ENCODE measurements around the gene IWS1.

The IWS1 gene

GRCh38 chr2:127486247-127487058 lies 39.8 kb downstream of the IWS1 start:
- DNase-seq, result no peak

GRCh38 chr2:127485694-127486071 lies 40.6 kb downstream of the IWS1 start:
- no peak for DNase-seq

DNA sequence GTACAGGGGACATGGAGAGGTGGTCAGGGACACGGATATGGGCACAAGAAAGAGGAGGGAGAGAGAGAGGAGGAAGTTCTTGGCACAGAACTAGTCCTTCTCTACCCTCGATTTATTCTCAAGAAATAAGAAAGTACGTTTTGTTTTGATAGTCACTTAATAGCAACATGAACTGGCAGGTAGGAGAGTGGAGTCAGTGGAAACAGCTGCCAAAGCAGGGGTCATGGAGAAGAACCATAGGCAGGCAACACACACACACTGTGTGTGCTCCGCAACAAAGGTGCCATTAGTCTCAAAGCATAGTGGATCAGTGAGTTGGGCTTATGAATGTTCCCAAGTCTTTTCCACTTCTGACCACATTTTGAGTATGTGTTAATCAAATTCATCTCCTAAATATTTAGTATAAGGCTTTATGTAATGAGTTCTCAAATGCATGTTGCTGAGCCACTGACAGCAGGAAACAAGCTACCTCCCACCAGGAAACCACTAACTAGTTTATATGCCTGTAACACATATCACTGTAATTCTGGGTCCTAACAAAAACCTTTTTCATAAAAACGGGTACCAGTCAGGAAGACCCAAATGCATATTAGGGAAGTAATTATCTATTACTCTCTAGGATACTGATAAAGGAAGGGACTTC lies 41.1 kb downstream of the IWS1 start:
- no peak for DNase-seq

DNA sequence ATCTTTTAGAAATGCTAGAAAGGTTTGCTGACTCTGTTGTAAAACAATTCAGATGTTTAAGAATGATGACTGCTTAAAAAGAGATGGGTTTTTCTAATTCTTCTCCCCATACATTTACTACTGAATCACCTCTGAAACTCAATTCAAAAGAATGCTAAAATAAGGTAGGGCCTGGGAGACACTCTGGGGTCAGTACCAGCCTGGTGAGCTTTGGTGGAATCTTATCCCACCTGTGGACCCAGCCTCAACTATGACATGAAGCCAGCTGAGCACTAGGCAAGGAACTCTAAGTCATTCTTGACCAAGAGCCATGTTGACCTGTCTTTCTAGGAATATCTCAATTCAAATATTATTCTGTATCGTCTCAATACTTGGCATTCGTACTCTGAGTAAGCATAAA lies 44.3 kb downstream of the IWS1 start:
- no peak for DNase-seq

DNA sequence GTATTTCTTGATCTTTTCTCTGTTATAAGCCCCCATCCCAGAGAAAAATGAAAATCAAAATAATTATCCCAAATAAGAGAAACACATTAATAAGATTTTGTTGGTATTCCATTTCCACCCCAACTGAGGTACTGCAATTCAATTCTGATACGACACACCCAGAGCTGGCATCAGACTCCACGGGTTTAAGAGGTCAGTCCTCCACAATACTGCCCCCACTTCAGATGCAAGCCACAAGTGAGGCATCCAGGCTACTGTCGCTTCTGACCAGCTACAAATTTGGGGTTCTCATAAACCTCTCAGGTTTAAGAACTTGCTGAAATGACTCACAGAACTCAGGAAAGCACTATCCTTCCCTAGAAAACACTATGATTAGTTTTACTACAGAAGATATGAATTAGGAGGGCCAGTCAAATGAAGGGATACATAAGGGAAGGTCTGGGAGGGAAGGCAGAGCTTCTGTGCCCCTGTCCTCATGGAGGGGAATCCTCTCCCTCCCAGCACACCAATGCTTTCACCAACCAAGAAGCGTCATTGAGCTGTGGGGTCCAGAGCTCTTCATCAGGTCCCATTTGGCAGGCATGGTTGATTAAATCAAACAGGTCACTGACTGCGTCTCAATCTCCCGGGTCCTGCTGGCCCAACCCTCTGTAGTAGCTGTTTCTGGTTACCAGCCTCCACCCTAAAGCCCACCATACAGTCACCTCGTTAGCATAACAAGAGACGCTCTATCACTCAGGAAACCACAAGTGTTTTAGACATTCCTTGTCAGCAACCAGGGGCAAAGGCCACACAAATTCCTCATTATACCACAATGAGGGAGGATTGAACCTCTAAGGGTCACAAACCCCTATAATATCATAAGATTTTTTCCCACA lies 46.2 kb downstream of the IWS1 start:
- DNase-seq, result no peak

DNA sequence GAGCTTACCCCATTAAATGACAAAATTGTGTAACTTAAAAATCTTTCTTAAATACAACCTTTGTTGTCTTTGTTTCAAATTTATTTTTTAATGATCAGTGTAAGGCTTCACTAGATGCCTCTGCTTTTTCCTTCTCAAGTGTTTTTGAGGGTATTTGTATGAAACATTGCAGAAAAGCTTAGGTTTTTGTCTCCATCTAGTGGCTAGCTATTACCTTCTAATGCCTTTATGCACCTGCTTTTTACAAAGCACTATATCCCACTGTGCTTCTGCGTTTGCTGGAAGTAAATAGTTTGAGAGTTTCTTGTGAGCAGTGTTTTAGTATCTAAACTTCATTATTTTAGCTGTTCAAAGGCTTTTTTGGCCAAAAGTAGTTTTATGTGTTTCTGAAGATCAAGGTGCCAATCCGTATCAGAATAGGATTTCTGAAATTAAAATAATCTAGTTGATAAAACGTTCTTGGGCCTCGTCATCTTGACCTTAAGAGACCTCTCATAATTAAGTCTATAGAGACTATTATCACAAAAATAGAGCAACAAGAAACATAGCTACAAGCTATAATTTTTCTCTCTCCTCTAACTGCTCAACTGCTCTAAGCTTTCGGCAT lies 47.0 kb downstream of the IWS1 start:
- DNase-seq, result peak; percentile 34

DNA sequence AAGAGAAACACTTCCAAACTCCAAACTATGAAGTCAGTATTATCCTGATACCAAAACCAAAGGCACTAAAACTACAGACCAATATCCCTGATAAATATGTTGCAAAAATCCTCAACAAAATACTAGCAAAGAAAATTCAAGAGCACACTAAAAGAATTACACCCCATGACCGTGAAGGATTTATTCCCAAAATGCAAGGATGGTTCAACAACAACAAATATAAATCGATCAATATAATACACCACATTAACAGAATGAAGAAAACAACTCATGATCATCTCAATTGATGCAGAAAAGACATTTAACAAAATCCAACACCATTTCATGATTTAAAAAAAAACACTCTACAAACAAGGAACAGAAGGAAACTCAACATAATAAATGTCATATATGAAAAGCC lies 50.5 kb downstream of the IWS1 start:
- no peak for DNase-seq

DNA sequence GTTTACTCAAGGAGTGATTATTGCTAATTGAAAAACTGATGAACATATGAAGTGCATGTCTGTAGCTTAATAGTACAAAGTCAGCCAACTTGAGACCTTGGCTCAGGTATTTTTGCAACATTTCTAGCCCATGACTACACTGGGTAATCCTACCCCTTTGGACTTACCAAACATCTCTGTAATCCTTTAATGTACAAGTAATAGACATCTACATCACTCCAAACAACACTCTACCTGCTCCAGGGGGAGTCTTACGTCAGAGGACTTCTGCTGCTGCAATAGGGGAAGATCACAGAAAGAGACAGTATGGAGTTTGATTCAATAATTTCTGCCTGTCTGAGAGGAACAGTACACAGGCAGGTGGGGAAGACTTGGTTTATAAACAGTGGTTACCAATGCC lies 54.0 kb downstream of the IWS1 start:
- no peak for DNase-seq

DNA sequence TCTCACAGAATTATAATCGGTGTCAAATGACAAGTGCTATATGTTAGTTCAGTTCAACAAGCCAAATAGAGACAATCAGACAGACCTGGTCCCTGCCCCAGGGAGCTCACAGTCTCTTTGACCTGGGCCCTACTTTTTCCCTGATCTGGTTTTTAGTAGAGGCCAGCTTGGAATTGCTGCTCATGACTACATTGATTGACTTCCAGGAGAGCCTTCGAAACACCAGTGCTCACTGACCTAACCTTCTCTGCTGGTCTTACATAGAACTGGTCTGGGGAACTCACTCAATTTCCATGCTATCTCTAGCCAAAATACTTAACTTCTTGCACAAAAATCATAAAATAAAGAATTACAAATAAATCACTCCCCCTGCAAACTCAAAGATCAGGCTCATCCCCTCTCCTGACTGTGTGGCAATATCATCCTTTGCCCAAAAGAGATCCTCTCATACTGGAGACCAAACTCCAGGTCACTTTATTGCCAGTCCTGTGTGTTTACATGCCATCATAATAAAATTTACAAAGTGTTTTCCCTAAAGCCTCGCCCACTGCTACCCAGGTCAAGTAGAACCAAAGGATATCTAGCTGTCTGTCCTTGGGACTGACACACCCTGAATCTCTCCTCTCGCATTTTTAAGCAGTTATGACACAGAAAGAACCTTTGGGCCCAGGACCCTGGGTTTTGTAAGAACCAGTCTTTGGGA lies 54.9 kb downstream of the IWS1 start:
- DNase-seq, result no peak

- DNase-seq, result no peak
Observed at GRCh38 chr2:127469974-127470373, 56.3 kb downstream of the IWS1 start.

DNA sequence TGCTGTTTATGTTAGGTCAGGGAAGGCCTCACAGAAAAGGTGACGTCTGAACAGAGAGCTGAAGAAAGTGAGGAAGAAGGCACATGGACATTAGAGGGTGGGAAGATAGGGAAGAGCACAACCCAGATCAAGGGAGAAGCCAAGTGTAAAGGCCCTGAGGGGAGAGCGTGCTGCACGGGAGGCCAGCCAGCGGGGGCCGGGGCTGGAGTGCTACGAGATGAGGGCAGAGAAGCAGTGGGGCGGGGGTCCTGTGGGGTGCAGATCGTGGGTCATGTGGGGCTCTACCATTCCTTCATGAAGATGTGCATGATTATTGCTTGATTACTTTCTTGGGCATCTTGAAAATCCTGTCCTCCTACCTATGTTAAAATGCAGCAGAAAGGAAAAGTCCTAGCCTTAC lies 57.2 kb downstream of the IWS1 start:
- DNase-seq, result no peak

DNA sequence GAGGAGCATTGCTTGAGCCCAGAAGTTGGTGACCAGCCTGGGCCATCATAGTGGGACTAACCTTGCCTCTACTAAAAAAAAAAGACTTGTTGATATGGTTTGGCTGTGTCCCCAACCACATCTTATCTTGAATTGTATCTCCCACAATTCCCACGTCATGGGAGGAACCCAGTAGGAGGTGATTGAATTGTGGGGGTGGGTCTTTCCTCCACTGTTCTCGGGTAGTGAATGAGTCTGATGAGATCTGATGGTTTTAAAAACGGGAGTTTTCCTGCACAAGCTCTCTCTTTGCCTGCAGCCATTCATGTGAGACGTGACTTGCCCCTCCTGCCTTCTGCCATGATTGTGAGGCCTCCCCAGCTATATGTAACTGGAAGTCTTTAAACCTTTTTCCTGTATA lies 61.0 kb downstream of the IWS1 start:
- no peak for DNase-seq

DNA sequence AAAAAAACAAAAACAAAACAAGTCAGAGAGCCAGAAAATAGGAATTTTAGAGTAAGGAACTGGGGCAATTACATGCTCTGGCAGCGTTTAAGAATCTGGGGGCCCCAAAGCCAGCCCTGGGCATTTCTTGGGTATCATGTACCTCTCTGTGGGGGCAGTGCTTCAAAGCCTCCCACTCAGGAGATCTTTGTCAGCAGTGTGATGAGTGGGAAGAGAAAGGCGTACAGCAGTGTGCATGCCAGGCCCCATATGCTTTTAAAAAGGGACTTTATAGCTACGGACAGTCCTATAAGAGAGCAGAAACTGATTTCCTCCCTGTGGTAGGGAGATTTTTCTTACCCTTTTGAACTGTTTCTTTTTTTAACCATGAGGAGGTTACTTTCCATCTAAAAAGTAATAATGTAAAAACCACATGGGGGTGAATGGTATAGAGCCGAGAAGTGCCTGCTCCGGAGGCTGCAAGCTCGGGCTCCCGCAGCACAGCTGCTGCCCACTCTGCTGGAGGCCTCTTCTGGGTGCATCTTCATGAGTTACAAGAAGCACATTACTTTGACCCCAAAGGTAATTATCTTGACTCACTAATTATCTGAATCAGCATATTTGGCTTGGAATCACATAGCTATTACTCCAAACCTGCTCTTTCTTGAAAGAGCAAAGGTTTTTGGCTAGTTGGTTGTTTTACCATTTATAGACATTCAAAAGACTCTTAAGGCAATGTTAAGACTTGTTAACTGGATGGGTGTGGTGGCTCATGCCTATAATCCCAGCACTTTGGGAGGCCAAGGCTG lies 61.6 kb downstream of the IWS1 start:
- DNase-seq, result no peak

DNA sequence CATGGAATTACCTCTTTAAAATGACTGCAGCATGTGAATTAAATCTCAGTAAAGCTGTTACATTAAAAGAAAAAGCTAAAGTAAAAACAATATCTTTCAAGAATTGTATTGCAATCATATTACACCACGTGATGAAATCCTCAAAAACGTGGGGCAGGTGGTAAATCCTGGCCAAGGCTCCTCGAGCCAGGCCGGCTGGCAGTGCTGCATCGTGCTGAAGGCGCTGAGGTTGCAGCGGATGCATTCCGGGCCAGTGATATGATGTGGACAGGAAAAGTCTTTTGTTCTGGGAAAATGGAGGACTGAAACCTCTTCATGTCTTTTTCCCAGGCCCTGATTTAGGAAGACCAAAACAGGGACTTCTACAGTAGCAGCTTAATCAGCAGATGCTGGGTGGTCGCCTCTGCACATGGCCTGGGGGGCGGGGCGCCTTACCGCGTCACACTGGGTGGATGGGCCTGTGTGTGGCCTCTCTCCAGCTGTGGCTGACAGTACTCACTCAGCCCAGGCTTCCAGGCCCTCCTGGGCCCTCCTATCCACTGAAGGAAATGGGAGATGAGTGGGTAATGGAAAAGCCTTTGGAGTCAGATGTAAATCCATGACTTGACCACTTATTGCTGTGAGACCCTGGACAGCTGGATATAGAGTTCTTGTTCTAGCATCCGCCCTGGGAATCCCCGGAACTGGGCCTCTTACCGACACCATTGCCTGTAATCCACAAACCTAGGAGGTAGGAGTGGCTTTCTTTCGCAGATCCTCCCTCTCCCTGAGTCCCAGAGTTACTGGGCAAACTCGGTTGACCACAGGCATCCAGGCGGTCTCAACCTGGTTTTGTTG lies 62.9 kb downstream of the IWS1 start:
- DNase-seq, result no peak

DNA sequence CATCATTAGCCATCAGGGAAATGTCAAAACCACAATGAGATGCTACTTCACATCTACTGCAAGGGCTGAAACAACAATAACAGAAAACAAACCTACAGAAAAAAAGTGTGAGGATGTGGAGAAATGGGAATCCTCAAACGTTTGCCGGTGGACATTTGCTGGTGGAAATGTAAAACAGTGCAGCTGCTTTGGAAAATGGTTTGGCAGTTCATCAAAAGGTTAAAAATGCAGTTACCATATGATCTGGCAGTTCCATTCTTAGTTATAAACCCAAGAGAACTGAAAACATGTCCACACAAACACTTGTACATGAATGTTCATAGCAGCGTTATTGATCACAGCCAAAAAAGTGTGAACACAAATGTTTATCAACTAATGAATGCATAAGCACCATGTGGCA lies 63.8 kb downstream of the IWS1 start:
- DNase-seq, result no peak

DNA sequence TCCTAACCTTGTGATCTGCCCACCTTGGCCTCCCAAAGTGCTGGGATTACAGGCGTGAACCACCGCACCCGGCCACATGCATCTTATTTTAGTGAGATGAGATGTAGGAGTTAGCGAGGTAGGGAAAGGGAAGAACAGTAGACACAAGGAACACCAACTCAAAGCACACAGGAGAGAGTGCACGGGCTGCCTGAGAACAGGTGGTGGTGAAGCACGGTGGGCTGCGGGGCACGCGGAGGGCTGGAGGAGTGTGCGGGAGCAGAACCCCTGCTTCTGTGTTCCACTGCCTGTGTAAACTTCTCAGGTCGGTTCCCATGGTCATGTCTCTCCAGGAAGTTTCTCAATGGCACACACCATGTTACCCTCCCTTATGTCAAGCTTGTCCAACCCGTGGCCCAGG lies 69.3 kb downstream of the IWS1 start:
- DNase-seq, result no peak

DNA sequence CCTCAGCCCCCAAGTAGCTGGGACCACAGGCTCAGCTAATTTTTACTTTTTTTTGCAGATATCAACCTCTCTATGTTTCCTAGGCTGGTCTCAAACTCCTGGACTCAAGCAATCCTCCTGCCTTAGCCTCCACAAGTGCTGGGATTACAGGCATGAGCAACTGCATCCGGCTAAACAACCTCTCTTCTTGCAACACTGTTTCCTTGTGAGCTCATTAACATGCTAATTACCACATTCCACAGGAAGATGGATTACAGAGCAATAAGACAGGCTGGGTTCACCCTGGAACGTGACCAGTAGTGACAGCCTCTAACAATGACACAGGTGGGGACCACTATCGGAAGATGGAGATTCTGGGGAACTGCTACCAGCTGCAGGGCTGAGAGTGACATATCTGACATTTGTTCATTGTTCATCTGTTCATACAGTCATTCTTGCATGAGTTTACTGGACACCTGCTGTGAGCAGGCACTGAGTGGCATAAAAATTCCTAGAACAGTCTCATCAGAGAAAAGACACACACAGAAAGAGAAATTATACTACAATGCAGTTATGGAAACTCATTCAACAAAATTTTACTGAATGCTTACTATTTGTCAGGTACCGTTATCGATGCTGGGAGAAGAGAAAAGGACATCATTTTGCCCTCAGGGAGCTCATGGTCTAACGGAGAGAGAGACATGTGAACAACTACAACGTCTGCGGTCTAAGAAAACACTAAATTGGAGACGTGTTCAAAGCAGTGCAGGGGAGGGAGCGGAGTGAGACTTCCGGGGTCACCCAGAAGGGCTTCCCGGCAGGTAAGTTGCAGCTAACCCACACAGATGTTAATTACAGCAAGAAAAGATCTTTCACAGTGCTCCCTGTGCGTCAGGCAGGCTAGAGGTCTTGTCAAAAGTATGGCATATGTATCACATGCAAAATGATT lies 70.5 kb downstream of the IWS1 start:
- no peak for DNase-seq

- DNase-seq, result no peak
Observed at GRCh38 chr2:127454595-127455565, 71.4 kb downstream of the IWS1 start.
